Transverse colon (tissue), 4 donors: ENCODE measurements around the gene UACA.
"Not testable (repeated sequence)": the region's sequence is repeated elsewhere in the genome, so short reads cannot be mapped to it uniquely, and the experiment has no call there.

Source experiments
- EP300 ChIP-seq: sonication (generic); formaldehyde crosslinking; IDR thresholded peaks from one replicate; pipeline ENCODE4 v1.6.1; 2017; ENCODE audit warnings: antibody characterized with exemption, low read depth
- POLR2A ChIP-seq: fragments of 450-650 bp; IDR thresholded peaks from one replicate; pipeline ENCODE4 v1.6.1; 2016; ENCODE audit warnings: antibody characterized with exemption, mild to moderate bottlenecking, moderate library complexity
- POLR2AphosphoS5 ChIP-seq, 3 donors: sonication (generic); formaldehyde crosslinking; IDR thresholded peaks; one replicate each; pipeline ENCODE4 v1.6.1; 2016; ENCODE audit warnings: antibody characterized with exemption in 3 of 3
- TF ChIP-seq, protein P1 (sequence below), 5 experiments: fragments of 200-600 bp in 3 of 5; fragments of 450-650 bp in 2 of 5; sonication (generic) in 3 of 5; IDR thresholded peaks; 1 replicate in 2 of 5; 2 replicates in 3 of 5; pipeline ENCODE4 v1.5.1; 2016 to 2017; ENCODE audit warnings: antibody characterized with exemption in 5 of 5, inconsistent platforms in 3 of 5, mild to moderate bottlenecking in 2 of 5, moderate library complexity in 1 of 5

DNA sequence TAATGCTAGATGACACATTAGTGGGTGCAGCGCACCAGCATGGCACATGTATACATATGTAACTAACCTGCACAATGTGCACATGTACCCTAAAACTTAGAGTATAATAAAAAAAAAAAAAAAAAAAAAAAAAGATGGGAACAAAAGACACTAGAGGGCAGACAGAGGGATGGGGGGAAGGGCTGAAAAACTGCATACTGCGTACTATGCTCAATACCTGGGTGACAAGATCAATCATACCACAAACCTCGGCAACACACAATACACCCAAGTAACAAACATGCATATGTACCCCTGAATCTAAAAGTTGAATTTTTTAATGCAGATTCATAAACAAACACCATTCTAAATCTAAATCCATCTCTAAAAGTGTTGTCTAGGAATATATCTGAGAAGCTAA lies 28.3 kb downstream of the UACA start:
- not testable (repeated sequence) for TF ChIP-seq POLR2AphosphoS5 (IDR thresholded peaks at IDR 0.05); EP300; POLR2A
- TF ChIP-seq, protein P1, sequence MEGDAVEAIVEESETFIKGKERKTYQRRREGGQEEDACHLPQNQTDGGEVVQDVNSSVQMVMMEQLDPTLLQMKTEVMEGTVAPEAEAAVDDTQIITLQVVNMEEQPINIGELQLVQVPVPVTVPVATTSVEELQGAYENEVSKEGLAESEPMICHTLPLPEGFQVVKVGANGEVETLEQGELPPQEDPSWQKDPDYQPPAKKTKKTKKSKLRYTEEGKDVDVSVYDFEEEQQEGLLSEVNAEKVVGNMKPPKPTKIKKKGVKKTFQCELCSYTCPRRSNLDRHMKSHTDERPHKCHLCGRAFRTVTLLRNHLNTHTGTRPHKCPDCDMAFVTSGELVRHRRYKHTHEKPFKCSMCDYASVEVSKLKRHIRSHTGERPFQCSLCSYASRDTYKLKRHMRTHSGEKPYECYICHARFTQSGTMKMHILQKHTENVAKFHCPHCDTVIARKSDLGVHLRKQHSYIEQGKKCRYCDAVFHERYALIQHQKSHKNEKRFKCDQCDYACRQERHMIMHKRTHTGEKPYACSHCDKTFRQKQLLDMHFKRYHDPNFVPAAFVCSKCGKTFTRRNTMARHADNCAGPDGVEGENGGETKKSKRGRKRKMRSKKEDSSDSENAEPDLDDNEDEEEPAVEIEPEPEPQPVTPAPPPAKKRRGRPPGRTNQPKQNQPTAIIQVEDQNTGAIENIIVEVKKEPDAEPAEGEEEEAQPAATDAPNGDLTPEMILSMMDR (IDR thresholded peaks at IDR 0.05), result not testable (repeated sequence)
